ENCODE data around the gene UROC1.

Gene UROC1

DNA sequence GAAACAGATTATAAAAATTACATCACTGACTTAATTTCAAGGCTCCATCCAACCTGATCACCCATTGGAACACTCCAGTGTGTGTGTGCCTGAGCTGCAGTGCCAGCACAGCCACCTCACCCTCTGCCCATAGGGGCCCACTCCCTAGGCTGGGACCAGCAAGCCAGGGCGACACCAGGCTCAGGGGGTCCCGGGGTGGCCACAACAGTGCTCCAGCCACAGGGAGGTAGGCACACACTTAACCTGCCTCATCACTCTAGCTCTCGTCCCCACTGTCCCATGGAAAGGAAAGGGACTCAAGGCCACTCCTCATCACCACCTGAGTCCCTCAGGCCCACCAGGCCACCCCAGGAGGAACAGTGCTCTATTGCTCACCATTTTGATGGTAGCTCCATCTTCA is 66.8 kb downstream of the UROC1 start:
- no peak overlapping the region for H3K4me3 ChIP-seq (ENCODE audit: low read length)
- H3K4me1 ChIP-seq (ENCODE audit: control insufficient read depth, insufficient read depth, low read length) = no peaks in the 10 kb centered on the region
- peaks cover 6% of the 10 kb centered on the region for H3K36me3 ChIP-seq (ENCODE audit: control insufficient read depth, insufficient read depth, low read length)
- H3K27me3 ChIP-seq (ENCODE audit: control insufficient read depth, insufficient read depth, low read length) = no peaks in the 10 kb centered on the region
- H3K9me3 ChIP-seq (ENCODE audit: control insufficient read depth, low read length) = no peaks in the 10 kb centered on the region
- no peak overlapping the region for H3K9ac ChIP-seq (ENCODE audit: low read length)

GRCh38 chr3:126450219-126450618 is 67.4 kb downstream of the UROC1 start:
- Histone ChIP-seq H3K4me3 (ENCODE audit: low read length) (no peak overlapping the region), H3K9ac (ENCODE audit: low read length) (no peak overlapping the region), H3K27me3 (ENCODE audit: control insufficient read depth, insufficient read depth, low read length) (no peaks in the 10 kb centered on the region), H3K4me1 (ENCODE audit: control insufficient read depth, insufficient read depth, low read length) (no peaks in the 10 kb centered on the region), H3K9me3 (ENCODE audit: control insufficient read depth, low read length) (no peaks in the 10 kb centered on the region), H3K36me3 (ENCODE audit: control insufficient read depth, insufficient read depth, low read length) (peaks cover 6% of the 10 kb centered on the region)

- H3K9ac ChIP-seq (ENCODE audit: low read length) = no peak overlapping the region
- peaks cover 6% of the 10 kb centered on the region for H3K36me3 ChIP-seq (ENCODE audit: control insufficient read depth, insufficient read depth, low read length)
- no peaks in the 10 kb centered on the region for H3K4me1 ChIP-seq (ENCODE audit: control insufficient read depth, insufficient read depth, low read length)
- no peaks in the 10 kb centered on the region for H3K9me3 ChIP-seq (ENCODE audit: control insufficient read depth, low read length)
- H3K4me3 ChIP-seq (ENCODE audit: low read length) = no peak overlapping the region
- no peaks in the 10 kb centered on the region for H3K27me3 ChIP-seq (ENCODE audit: control insufficient read depth, insufficient read depth, low read length)
These were observed 67.9 kb downstream of the UROC1 start for GRCh38 chr3:126449621-126450051.

- H3K27me3 ChIP-seq (ENCODE audit: control insufficient read depth, insufficient read depth, low read length) = no peaks in the 10 kb centered on the region
- peaks cover 6% of the 10 kb centered on the region for H3K36me3 ChIP-seq (ENCODE audit: control insufficient read depth, insufficient read depth, low read length)
- no peak overlapping the region for H3K9ac ChIP-seq (ENCODE audit: low read length)
- no peaks in the 10 kb centered on the region for H3K4me1 ChIP-seq (ENCODE audit: control insufficient read depth, insufficient read depth, low read length)
- no peaks in the 10 kb centered on the region for H3K9me3 ChIP-seq (ENCODE audit: control insufficient read depth, low read length)
- no peak overlapping the region for H3K4me3 ChIP-seq (ENCODE audit: low read length)
These were observed 68.7 kb downstream of the UROC1 start for GRCh38 chr3:126448893-126449180.

GRCh38 chr3:126448136-126448892 is 69.3 kb downstream of the UROC1 start:
- Histone ChIP-seq H3K4me1 (ENCODE audit: control insufficient read depth, insufficient read depth, low read length) (no peaks in the 10 kb centered on the region), H3K36me3 (ENCODE audit: control insufficient read depth, insufficient read depth, low read length) (peaks cover 6% of the 10 kb centered on the region), H3K9ac (ENCODE audit: low read length) (no peak overlapping the region)

GRCh38 chr3:126447456-126448106 is 70.0 kb downstream of the UROC1 start:
- Histone ChIP-seq H3K4me1 (ENCODE audit: control insufficient read depth, insufficient read depth, low read length) (no peaks in the 10 kb centered on the region), H3K36me3 (ENCODE audit: control insufficient read depth, insufficient read depth, low read length) (peaks cover 6% of the 10 kb centered on the region), H3K9me3 (ENCODE audit: control insufficient read depth, low read length) (no peaks in the 10 kb centered on the region), H3K27me3 (ENCODE audit: control insufficient read depth, insufficient read depth, low read length) (no peaks in the 10 kb centered on the region), H3K9ac (ENCODE audit: low read length) (no peak overlapping the region), H3K4me3 (ENCODE audit: low read length) (no peak overlapping the region)

More at GRCh38 chr3:126448136-126448892, 69.3 kb downstream of the UROC1 start:
- Histone ChIP-seq H3K4me3 (ENCODE audit: low read length) (no peak overlapping the region), H3K27me3 (ENCODE audit: control insufficient read depth, insufficient read depth, low read length) (no peaks in the 10 kb centered on the region), H3K9me3 (ENCODE audit: control insufficient read depth, low read length) (no peaks in the 10 kb centered on the region)

DNA sequence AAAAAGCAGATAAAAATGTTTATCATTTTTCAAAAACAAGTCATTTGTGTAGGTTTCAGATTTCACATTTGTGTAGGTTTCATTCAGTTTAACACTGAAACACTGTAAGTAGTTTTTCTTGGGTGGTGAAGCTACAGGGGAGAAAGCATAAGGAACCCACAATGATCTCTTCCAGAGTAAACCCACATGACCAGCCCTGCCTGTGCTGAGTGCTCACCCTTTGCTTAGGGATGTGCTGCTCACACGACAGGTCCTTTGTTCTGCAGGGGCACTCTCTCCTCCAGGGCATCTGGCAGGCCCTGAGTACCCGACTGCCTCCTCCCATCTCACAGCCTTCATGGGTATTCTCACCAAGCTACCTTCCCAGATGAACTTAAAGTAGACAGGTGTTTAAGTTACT is 70.8 kb downstream of the UROC1 start:
- Histone ChIP-seq H3K9ac (ENCODE audit: low read length) (no peak overlapping the region), H3K9me3 (ENCODE audit: control insufficient read depth, low read length) (no peaks in the 10 kb centered on the region), H3K27me3 (ENCODE audit: control insufficient read depth, insufficient read depth, low read length) (no peaks in the 10 kb centered on the region), H3K4me3 (ENCODE audit: low read length) (no peak overlapping the region), H3K36me3 (ENCODE audit: control insufficient read depth, insufficient read depth, low read length) (peaks cover 6% of the 10 kb centered on the region), H3K4me1 (ENCODE audit: control insufficient read depth, insufficient read depth, low read length) (no peaks in the 10 kb centered on the region)

DNA sequence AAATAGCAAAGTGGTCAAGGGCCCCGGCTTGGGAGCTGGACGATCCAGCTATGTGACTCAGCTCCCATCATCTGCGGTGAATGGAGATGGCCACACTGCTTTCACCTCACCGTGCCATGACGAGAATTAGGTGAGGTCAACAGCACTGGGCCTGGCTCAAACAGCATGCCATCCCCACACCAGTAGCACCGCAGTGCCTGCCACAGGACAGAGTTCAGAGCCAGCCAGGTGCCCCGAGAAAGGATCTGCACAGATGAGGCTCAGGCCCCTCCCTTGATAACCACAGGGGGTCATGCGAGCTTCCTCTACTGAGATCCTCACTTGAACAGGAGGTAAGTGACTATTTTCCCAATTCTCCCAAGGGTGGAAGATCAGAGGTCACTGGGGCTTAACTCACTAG is 71.3 kb downstream of the UROC1 start:
- no peaks in the 10 kb centered on the region for H3K27me3 ChIP-seq (ENCODE audit: control insufficient read depth, insufficient read depth, low read length)
- H3K9me3 ChIP-seq (ENCODE audit: control insufficient read depth, low read length) = no peaks in the 10 kb centered on the region
- H3K36me3 ChIP-seq (ENCODE audit: control insufficient read depth, insufficient read depth, low read length) = peaks cover 2% of the 10 kb centered on the region
- H3K4me3 ChIP-seq (ENCODE audit: low read length) = no peak overlapping the region
- H3K9ac ChIP-seq (ENCODE audit: low read length) = no peak overlapping the region
- H3K4me1 ChIP-seq (ENCODE audit: control insufficient read depth, insufficient read depth, low read length) = no peaks in the 10 kb centered on the region

GRCh38 chr3:126445506-126445905 is 72.1 kb downstream of the UROC1 start:
- no peaks in the 10 kb centered on the region for H3K4me1 ChIP-seq (ENCODE audit: control insufficient read depth, insufficient read depth, low read length)
- H3K9me3 ChIP-seq (ENCODE audit: control insufficient read depth, low read length) = no peaks in the 10 kb centered on the region
- no peak overlapping the region for H3K9ac ChIP-seq (ENCODE audit: low read length)
- H3K27me3 ChIP-seq (ENCODE audit: control insufficient read depth, insufficient read depth, low read length) = no peaks in the 10 kb centered on the region
- no peak overlapping the region for H3K4me3 ChIP-seq (ENCODE audit: low read length)
- H3K36me3 ChIP-seq (ENCODE audit: control insufficient read depth, insufficient read depth, low read length) = no peaks in the 10 kb centered on the region

DNA sequence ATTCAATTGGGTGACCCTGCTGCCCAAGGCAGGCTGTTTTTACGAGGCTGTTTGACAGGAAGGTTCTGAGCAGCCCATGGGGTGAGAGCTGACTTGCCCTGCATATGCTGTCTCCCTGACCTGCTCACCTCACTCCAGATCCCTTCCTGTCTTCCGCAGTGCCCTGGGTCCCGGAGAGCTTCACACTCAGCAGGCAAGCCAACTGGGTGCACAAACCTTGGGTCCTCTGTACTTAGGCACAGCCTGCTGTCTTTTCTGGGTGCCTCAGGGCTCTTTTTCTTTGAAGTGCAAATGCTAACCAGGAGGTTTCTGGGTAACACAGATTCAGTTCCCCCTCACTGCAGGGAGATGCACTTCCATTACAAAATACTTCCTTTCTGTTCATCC is 74.7 kb downstream of the UROC1 start:
- Histone ChIP-seq H3K36me3 (ENCODE audit: control insufficient read depth, insufficient read depth, low read length) (no peaks in the 10 kb centered on the region), H3K9ac (ENCODE audit: low read length) (no peak overlapping the region)

DNA sequence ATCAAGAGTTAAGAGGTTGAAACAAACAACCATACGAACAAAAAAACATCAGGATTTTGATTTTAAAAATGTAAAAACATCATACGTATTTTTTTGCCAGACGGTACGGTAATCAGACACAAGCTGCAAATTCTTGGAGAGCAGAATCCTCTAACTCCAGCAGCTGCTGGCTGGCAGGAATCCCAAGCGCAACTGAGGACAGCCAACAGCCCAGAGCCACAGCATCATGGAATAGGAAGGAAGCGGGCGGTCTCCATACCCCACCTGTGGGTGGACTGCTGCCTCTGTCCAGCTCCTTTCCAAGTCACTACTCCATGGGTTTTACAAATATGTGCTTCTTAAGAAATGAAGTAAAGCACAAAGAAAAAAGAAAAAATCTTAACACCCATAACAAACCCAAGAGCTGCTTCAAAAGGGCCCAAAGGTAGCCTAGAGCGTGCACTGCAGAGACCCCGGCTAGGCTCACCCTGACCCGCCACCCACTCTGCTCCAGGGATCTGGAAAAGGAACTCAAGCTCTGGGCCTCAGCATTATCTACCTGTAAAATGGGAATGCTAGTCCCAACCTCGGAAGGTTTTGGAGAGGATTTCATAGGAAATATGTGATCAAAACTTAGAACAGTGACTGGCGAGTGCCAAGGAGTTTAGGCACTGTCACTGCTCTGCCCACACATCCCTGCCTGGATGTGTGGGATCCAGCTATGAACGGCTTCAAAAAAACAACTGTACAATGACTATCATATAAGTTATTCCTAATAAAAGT is 75.3 kb downstream of the UROC1 start:
- H3K9me3 ChIP-seq (ENCODE audit: control insufficient read depth, low read length) = no peaks in the 10 kb centered on the region
- H3K4me1 ChIP-seq (ENCODE audit: control insufficient read depth, insufficient read depth, low read length) = no peaks in the 10 kb centered on the region
- H3K36me3 ChIP-seq (ENCODE audit: control insufficient read depth, insufficient read depth, low read length) = no peaks in the 10 kb centered on the region

More for the DNA sequence above, 74.7 kb downstream of the UROC1 start:
- H3K27me3 ChIP-seq (ENCODE audit: control insufficient read depth, insufficient read depth, low read length) = no peaks in the 10 kb centered on the region
- H3K4me1 ChIP-seq (ENCODE audit: control insufficient read depth, insufficient read depth, low read length) = no peaks in the 10 kb centered on the region
- H3K4me3 ChIP-seq (ENCODE audit: low read length) = no peak overlapping the region
- no peaks in the 10 kb centered on the region for H3K9me3 ChIP-seq (ENCODE audit: control insufficient read depth, low read length)

DNA sequence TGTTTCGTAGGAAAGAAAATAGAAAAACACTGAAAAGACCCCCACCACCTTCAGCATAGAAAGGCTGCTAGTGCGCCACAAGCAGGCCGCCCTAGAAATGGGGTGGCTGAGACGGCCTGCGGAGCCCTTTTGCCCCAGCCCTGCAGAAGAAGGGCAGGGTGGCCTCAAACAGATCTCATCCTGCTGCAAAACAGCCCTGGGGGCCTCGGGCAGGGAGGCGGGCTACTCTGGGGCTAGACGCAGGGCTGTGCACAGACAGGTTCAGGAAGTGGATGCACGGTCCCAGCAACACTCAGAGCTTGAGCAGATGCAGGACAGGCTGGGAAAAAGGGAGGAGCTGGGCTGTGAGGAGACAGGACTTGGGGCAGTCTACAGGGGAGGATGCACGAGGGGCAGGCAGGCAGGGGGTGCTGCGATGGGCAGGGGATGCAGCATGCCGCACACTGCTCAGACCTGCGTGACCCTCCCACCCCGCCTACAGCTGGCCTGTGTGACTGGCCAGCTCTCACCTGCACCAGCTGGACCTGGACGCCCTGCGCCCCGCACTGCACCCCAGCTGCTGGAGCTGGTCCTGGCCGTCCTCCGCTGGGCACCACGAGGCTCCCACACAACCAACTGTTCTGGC is 76.2 kb downstream of the UROC1 start:
- no peak overlapping the region for H3K9ac ChIP-seq (ENCODE audit: low read length)
- no peak overlapping the region for H3K4me3 ChIP-seq (ENCODE audit: low read length)
- H3K27me3 ChIP-seq (ENCODE audit: control insufficient read depth, insufficient read depth, low read length) = no peaks in the 10 kb centered on the region
- H3K9me3 ChIP-seq (ENCODE audit: control insufficient read depth, low read length) = no peaks in the 10 kb centered on the region
- no peaks in the 10 kb centered on the region for H3K4me1 ChIP-seq (ENCODE audit: control insufficient read depth, insufficient read depth, low read length)
- H3K36me3 ChIP-seq (ENCODE audit: control insufficient read depth, insufficient read depth, low read length) = no peaks in the 10 kb centered on the region

More for the DNA sequence above, 75.3 kb downstream of the UROC1 start:
- Histone ChIP-seq H3K27me3 (ENCODE audit: control insufficient read depth, insufficient read depth, low read length) (no peaks in the 10 kb centered on the region), H3K9ac (ENCODE audit: low read length) (no peak overlapping the region), H3K4me3 (ENCODE audit: low read length) (no peak overlapping the region)
